SK-N-SH treated with all-trans-retinoic acid at 6 μM for 48 hours (cell line): ENCODE data around the gene EML6.

Experiments used
- ATAC-seq: fragments of 200-7000 bp; cut with Tn5 transposase; 3 replicates; pipeline ENCODE4 v1.9.1; 2020; ENCODE audit warnings: mild to moderate bottlenecking, moderate library complexity
- ARNTL ChIP-seq: fragments of 450-650 bp; formaldehyde crosslinking; IDR thresholded peaks from 2 replicates; pipeline ENCODE4 v1.5.0; 2020; ENCODE audit warnings: low read depth, mild to moderate bottlenecking, moderate library complexity, borderline replicate concordance
- CSDC2 ChIP-seq: fragments of 250-450 bp; sonication (Bioruptor Pico); IDR thresholded peaks from 2 replicates; pipeline ENCODE4 v1.5.0; 2020; ENCODE audit warnings: mild to moderate bottlenecking, moderate library complexity
- ESRRG ChIP-seq: fragments of 250-450 bp; sonication (Bioruptor Pico); IDR thresholded peaks from 2 replicates; pipeline ENCODE4 v1.6.1; 2021; ENCODE audit warnings: mild to moderate bottlenecking
- GLIS3 ChIP-seq: fragments of 250-450 bp; sonication (Bioruptor Pico); IDR thresholded peaks from 2 replicates; pipeline ENCODE4 v1.5.0; 2020; ENCODE audit warnings: mild to moderate bottlenecking, moderate library complexity
- ISL1 ChIP-seq: fragments of 250-450 bp; sonication (Bioruptor Pico); IDR thresholded peaks from 2 replicates; pipeline ENCODE4 v2.1.2; 2022; ENCODE audit warnings: mild to moderate bottlenecking, moderate library complexity
- OSR1 ChIP-seq: fragments of 250-450 bp; sonication (Bioruptor Pico); IDR thresholded peaks from 2 replicates; pipeline ENCODE4 v1.8.0; 2022; ENCODE audit warnings: moderate library complexity, mild to moderate bottlenecking, inconsistent platforms
- RARB ChIP-seq: fragments of 250-450 bp; sonication (Bioruptor Pico); IDR thresholded peaks from 2 replicates; pipeline ENCODE4 v1.8.0; 2021; ENCODE audit warnings: mild to moderate bottlenecking, moderate library complexity
- SNAI2 ChIP-seq: fragments of 250-450 bp; sonication (Bioruptor Pico); IDR thresholded peaks from 2 replicates; pipeline ENCODE4 v1.5.0; 2020; ENCODE audit warnings: mild to moderate bottlenecking, moderate library complexity
- TCF4 ChIP-seq: fragments of 250-450 bp; sonication (Bioruptor Pico); IDR thresholded peaks from 2 replicates; pipeline ENCODE4 v1.8.0; 2021; ENCODE audit warnings: mild to moderate bottlenecking, moderate library complexity, borderline replicate concordance
- ZC3H10 ChIP-seq: fragments of 250-450 bp; sonication (Bioruptor Pico); IDR thresholded peaks from 2 replicates; pipeline ENCODE4 v1.5.1; 2021; ENCODE audit warnings: mild to moderate bottlenecking, moderate library complexity
- ZFP3 ChIP-seq: fragments of 250-450 bp; sonication (Bioruptor Pico); IDR thresholded peaks from 2 replicates; pipeline ENCODE4 v1.5.0; 2020; ENCODE audit warnings: mild to moderate bottlenecking, moderate library complexity
- ZFP30 ChIP-seq: fragments of 450-650 bp; formaldehyde crosslinking; IDR thresholded peaks from 2 replicates; pipeline ENCODE4 v1.5.0; 2022; ENCODE audit warnings: mild to moderate bottlenecking, moderate library complexity
- ZNF70 ChIP-seq: fragments of 450-650 bp; formaldehyde crosslinking; IDR thresholded peaks from 2 replicates; pipeline ENCODE4 v1.5.0; 2020; ENCODE audit warnings: mild to moderate bottlenecking, moderate library complexity
- ZNF8 ChIP-seq: fragments of 450-650 bp; formaldehyde crosslinking; IDR thresholded peaks from 2 replicates; pipeline ENCODE4 v1.5.0; 2020; ENCODE audit warnings: mild to moderate bottlenecking, moderate library complexity
- TF ChIP-seq, protein P1 (sequence below): fragments of 250-450 bp; sonication (Bioruptor Pico); IDR thresholded peaks from 2 replicates; pipeline ENCODE4 v1.5.1; 2020; ENCODE audit warnings: low read depth, mild to moderate bottlenecking, moderate library complexity
- TF ChIP-seq, protein P2 (sequence below): fragments of 250-450 bp; sonication (Bioruptor Pico); IDR thresholded peaks from 2 replicates; pipeline ENCODE4 v1.8.0; 2020; ENCODE audit warnings: mild to moderate bottlenecking, moderate library complexity, borderline replicate concordance
- TF ChIP-seq, protein P3 (sequence below): fragments of 250-450 bp; sonication (Bioruptor Pico); IDR thresholded peaks from 2 replicates; pipeline ENCODE4 v1.8.0; 2021; ENCODE audit warnings: low read depth, mild to moderate bottlenecking, moderate library complexity, borderline replicate concordance
- TF ChIP-seq, protein P4 (sequence below): fragments of 250-450 bp; sonication (Bioruptor Pico); IDR thresholded peaks from 2 replicates; pipeline ENCODE4 v1.5.1; 2021; ENCODE audit warnings: mild to moderate bottlenecking, moderate library complexity
- TF ChIP-seq, protein P5 (sequence below): fragments of 250-450 bp; sonication (Bioruptor Pico); IDR thresholded peaks from 2 replicates; pipeline ENCODE4 v1.5.0; 2020; ENCODE audit warnings: mild to moderate bottlenecking, moderate library complexity

The EML6 gene

DNA sequence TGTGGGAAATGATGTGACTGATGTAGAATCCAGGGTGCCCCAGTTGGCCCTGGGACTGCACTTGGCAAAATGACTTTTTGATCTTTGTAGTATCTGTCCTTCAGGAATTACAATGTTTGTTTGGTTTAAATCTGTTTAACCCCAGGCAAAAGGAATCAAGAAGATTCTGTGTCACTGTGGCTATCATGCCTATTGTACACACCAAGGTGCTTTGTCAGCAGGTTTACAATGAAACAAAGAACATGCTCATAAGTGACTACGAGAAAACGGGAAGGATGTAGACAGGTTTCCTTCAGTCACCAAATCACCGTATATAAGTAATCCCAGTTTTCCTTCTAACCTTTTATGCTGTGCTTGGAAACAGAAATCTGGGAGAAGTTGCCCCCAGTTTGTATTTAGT, 217.3 kb downstream of the EML6 start:
- ATAC-seq, result no peak
- TF ChIP-seq, protein P1, sequence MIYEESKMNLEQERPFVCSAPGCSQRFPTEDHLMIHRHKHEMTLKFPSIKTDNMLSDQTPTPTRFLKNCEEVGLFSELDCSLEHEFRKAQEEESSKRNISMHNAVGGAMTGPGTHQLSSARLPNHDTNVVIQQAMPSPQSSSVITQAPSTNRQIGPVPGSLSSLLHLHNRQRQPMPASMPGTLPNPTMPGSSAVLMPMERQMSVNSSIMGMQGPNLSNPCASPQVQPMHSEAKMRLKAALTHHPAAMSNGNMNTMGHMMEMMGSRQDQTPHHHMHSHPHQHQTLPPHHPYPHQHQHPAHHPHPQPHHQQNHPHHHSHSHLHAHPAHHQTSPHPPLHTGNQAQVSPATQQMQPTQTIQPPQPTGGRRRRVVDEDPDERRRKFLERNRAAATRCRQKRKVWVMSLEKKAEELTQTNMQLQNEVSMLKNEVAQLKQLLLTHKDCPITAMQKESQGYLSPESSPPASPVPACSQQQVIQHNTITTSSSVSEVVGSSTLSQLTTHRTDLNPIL (CRISPR knock-in tag), result no peak
- no peak for TF ChIP-seq TCF4 (CRISPR knock-in tag)
- TF ChIP-seq, protein P2, sequence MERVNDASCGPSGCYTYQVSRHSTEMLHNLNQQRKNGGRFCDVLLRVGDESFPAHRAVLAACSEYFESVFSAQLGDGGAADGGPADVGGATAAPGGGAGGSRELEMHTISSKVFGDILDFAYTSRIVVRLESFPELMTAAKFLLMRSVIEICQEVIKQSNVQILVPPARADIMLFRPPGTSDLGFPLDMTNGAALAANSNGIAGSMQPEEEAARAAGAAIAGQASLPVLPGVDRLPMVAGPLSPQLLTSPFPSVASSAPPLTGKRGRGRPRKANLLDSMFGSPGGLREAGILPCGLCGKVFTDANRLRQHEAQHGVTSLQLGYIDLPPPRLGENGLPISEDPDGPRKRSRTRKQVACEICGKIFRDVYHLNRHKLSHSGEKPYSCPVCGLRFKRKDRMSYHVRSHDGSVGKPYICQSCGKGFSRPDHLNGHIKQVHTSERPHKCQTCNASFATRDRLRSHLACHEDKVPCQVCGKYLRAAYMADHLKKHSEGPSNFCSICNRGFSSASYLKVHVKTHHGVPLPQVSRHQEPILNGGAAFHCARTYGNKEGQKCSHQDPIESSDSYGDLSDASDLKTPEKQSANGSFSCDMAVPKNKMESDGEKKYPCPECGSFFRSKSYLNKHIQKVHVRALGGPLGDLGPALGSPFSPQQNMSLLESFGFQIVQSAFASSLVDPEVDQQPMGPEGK (CRISPR knock-in tag), result no peak
- TF ChIP-seq RARB (CRISPR knock-in tag), result no peak
- no peak for TF ChIP-seq ZNF8 (CRISPR knock-in tag)
- no peak for TF ChIP-seq ZNF70 (CRISPR knock-in tag)
- no peak for TF ChIP-seq SNAI2 (CRISPR knock-in tag)
- no peak for TF ChIP-seq OSR1
- no peak for TF ChIP-seq ZFP3 (CRISPR knock-in tag)
- no peak for TF ChIP-seq ZC3H10 (CRISPR knock-in tag)
- TF ChIP-seq ARNTL (CRISPR knock-in tag), result no peak

DNA sequence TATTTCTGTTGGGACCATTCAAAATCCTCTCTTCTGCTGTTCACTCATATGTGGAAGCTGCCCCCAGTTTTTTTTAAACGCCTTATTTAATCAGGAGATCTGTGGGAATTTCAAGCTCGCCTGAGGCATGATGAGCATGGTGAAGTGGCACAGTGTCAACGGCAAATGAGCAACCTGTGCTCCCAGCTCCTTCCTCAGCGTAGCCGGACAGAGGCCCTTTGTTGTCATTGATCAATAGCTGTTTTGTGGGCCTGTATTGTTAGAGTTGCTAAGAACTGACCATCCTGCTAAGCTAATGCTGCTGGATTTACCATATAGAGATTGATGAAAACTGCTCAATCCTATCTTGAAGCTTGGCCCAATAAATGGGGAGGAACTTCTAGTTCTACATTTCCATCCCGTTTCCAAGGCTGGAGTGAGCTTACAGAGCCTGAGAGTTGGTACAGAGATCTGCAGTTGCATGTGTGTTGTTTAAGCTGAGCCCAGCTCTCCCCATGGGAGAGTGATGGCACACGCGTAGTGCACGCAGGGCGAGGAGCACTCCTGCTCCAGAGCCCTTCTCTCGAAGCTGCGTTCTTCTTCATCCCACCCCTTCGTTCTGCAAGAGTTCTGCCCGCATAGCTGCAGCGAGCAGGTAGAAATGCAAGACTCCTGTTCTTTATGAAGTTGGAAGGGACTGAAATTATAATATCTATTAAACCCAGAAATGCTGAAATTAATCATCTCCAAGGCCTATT, 218.0 kb downstream of the EML6 start:
- ATAC-seq, result no peak
- TF ChIP-seq ZC3H10 (CRISPR knock-in tag) (no peak), ZNF70 (CRISPR knock-in tag) (no peak), SNAI2 (CRISPR knock-in tag) (no peak), OSR1 (no peak), ESRRG (CRISPR knock-in tag) (no peak), CSDC2 (CRISPR knock-in tag) (no peak), ZNF8 (CRISPR knock-in tag) (no peak), ZFP30 (no peak), RARB (CRISPR knock-in tag) (no peak), GLIS3 (CRISPR knock-in tag) (no peak), ZFP3 (CRISPR knock-in tag) (no peak), ISL1 (no peak)
- TF ChIP-seq, protein P3, sequence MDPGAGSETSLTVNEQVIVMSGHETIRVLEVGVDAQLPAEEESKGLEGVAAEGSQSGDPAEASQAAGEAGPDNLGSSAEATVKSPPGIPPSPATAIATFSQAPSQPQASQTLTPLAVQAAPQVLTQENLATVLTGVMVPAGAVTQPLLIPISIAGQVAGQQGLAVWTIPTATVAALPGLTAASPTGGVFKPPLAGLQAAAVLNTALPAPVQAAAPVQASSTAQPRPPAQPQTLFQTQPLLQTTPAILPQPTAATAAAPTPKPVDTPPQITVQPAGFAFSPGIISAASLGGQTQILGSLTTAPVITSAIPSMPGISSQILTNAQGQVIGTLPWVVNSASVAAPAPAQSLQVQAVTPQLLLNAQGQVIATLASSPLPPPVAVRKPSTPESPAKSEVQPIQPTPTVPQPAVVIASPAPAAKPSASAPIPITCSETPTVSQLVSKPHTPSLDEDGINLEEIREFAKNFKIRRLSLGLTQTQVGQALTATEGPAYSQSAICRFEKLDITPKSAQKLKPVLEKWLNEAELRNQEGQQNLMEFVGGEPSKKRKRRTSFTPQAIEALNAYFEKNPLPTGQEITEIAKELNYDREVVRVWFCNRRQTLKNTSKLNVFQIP (CRISPR knock-in tag), result no peak
- TF ChIP-seq, protein P4, sequence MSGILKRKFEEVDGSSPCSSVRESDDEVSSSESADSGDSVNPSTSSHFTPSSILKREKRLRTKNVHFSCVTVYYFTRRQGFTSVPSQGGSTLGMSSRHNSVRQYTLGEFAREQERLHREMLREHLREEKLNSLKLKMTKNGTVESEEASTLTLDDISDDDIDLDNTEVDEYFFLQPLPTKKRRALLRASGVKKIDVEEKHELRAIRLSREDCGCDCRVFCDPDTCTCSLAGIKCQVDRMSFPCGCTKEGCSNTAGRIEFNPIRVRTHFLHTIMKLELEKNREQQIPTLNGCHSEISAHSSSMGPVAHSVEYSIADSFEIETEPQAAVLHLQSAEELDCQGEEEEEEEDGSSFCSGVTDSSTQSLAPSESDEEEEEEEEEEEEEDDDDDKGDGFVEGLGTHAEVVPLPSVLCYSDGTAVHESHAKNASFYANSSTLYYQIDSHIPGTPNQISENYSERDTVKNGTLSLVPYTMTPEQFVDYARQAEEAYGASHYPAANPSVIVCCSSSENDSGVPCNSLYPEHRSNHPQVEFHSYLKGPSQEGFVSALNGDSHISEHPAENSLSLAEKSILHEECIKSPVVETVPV (CRISPR knock-in tag), result no peak
- TF ChIP-seq, protein P1 (CRISPR knock-in tag), result no peak
- TF ChIP-seq, protein P5, sequence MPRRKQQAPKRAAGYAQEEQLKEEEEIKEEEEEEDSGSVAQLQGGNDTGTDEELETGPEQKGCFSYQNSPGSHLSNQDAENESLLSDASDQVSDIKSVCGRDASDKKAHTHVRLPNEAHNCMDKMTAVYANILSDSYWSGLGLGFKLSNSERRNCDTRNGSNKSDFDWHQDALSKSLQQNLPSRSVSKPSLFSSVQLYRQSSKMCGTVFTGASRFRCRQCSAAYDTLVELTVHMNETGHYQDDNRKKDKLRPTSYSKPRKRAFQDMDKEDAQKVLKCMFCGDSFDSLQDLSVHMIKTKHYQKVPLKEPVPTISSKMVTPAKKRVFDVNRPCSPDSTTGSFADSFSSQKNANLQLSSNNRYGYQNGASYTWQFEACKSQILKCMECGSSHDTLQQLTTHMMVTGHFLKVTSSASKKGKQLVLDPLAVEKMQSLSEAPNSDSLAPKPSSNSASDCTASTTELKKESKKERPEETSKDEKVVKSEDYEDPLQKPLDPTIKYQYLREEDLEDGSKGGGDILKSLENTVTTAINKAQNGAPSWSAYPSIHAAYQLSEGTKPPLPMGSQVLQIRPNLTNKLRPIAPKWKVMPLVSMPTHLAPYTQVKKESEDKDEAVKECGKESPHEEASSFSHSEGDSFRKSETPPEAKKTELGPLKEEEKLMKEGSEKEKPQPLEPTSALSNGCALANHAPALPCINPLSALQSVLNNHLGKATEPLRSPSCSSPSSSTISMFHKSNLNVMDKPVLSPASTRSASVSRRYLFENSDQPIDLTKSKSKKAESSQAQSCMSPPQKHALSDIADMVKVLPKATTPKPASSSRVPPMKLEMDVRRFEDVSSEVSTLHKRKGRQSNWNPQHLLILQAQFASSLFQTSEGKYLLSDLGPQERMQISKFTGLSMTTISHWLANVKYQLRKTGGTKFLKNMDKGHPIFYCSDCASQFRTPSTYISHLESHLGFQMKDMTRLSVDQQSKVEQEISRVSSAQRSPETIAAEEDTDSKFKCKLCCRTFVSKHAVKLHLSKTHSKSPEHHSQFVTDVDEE (CRISPR knock-in tag), result no peak
